HG03432 (cell line): Measurements from ENCODE around the gene TLL1.

Source experiments
- ATAC-seq: cut with Tn5 transposase; IDR thresholded peaks from one replicate; pipeline ENCODE4 v1.9.1; 2021; ENCODE audit warnings: mild to moderate bottlenecking, moderate library complexity; ENCODE audit not compliant: unreplicated experiment

Gene TLL1

DNA sequence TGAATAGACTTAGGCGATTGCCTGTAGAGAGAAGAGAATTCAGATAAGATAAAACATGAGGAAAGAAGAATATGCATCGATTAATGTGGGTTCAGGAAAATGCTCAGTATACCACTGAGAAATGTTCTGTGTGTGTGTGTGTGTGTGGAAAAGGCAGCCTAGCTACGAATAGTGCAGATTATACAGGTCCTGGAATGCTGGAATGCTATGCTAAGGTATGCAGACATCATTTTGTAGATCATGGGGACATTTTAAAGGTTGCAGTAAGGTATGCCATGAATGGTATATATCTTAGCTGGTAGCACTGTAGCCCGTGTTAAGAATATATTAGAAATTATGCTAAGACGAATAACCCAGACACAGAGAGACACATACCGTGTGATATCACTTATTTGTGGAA is 267.9 kb downstream of the TLL1 start:
- no peak for ATAC-seq

DNA sequence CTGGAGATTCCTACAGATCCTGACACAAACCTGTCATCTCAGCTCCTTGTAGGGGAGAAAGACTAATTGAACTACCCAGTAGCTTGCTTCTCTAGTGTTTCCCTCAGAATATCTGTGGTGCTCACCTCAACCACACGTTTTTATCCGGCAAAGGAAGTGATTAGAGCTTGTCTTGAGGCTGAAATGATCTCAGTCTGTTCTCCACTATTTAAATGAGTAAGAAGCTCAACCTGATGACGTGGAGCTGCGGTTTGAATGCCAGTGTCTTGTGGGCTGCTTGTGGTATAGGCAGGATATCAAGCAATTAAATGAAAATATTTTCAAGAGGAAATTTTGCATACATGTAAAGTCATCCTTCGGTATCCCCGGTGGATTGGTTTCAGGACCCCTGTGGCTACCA is 270.2 kb downstream of the TLL1 start:
- peak; percentile 44 for ATAC-seq

DNA sequence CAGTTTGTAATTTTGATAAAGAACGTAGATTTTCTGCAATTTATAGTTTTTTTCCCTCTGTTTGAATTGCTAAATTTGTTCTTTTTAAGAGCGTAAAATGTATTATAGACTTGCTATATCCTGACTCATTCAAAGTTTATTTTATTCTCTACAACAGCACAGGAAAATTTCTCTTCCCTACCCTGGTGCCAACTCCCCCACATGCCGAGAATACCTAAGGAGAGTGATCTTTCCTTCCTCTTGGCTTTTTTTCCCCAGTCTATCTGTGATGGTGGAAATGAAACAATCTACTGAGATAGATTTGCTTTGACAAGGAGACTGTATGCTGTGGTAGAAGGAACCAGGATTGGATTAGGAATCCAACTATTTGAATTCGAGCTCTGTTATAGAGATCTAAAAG is 271.6 kb downstream of the TLL1 start:
- ATAC-seq: no peak

DNA sequence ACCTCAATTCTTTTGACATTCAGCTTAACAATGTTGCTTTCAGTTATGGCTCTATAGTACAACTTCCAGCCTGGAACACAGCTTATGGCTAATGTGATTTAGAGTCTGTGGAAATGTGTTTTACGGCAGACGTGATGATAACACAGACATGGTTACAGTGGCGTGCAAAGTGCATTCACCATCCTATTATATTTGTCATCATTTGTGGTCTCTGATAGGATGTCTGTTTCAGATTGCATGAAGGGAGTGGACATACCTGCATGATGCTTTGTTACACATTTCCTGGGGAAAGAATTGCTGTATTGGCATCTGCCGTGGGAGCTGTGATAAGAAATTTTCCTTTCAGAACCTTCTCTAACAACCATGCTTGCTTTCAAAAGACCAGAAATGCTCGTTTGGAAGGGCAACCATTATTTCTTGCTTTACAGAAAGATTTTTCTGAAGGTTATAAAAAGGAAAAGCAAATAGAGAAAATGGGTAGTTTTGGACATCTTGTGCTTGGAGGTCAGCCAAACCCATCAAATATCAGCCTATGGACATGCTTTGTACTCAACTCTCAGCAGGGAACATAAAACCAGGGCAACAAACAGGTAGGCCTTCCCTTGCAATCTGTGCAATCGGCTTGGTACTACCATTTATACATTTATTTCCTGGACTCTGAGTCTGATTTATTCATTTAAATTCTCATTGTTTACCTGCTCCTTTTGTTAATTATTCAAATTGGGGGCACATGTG is 273.9 kb downstream of the TLL1 start:
- no peak for ATAC-seq
